ENCODE results near the gene ZDHHC24. TPM values are rescaled to one million over a fixed set of nuclear protein-coding genes. Genes with fewer than 3 reads are reported as not detected.
A peak's percentile ranks its signal among the peaks of the same experiment; 100 is the strongest.
"Not testable (repeated sequence)": the region's sequence is repeated elsewhere in the genome, so short reads cannot be mapped to it uniquely, and the experiment has no call there.

ZDHHC24 gene, protein sequence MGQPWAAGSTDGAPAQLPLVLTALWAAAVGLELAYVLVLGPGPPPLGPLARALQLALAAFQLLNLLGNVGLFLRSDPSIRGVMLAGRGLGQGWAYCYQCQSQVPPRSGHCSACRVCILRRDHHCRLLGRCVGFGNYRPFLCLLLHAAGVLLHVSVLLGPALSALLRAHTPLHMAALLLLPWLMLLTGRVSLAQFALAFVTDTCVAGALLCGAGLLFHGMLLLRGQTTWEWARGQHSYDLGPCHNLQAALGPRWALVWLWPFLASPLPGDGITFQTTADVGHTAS
- total RNA-seq: 1 to 10 TPM; 9.0 TPM
- long read RNA-seq, donor 1, full-length matches to known transcripts: 5 of 9 reads
- long read RNA-seq, donor 1, partial matches to known transcripts: 0 of 9 reads
- long read RNA-seq, donor 1, other reads (novel, unspliced or antisense): 4 of 9 reads
- long read RNA-seq, donor 2, full-length matches to known transcripts: 49 of 60 reads
- long read RNA-seq, donor 2, partial matches to known transcripts: 2 of 60 reads
- long read RNA-seq, donor 2, other reads (novel, unspliced or antisense): 9 of 60 reads

DNA sequence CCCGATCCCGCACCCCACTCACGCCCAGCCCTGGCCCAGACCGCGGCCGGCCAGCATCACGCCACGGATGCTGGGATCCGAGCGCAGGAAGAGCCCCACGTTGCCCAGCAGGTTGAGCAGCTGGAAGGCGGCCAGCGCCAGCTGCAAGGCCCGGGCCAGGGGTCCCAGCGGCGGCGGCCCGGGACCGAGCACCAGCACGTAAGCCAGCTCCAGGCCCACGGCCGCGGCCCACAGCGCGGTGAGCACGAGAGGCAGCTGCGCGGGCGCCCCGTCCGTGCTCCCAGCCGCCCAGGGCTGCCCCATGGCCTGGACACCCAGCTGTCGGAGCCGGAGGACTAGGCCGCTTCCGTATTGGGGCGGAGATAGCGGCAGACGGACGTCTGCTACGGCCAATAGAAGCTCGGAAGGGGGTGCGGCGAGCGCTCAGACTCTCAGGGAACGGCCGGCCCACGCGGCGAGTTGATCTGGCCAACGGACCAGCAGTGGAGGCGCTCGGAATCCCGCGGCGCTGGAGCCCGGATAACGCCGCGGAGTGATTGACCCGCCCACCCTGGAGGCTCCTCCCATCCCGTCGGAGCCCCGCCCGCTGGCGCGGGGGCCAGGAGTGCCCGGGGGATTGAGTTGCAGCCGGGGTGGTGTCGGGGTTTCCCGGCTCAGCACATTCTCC, at the start of gene ZDHHC24:
Gene ZDHHC24, minus strand, starts transcription at position 348 of the 667 bp plus-strand sequence. Its CDS starts 45 bp downstream, at position 303.
- peak; percentile 99 for DNase-seq (ENCODE audit: low spot score)
- intact Hi-C loops (cut with DNase I): no loop called here

DNA sequence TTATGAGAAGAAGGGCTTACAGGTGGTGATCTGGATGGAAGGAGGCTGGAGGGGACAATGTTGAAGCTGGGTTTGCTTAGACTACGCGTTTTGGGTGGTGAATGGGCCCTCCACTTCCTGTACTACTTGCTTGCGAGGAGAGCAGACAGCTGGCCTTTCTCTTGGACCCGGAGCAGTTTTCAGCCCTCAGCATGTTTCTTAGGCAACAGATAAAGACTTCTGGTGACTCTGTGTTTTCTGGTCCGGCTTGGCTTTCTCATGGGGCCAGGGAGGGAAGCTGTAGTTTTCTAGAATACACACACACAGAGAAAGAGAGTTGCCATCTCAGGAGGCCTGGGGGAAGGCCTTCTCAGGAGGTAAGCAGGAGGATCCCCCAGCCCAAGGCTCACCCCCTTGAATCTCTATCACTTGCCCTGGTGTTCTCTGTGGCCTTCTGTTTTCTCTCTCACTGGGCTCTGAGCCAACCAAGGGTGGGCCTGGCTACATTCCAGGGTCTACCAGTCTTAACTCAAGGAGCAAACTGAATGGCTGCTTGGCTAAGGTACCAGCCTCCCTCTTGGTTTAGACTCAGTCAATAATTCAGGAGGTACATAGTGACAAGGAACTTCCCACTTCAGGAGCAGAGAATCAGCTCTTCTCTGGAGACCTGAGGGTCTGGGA, 49.5 kb upstream of the ZDHHC24 start:
- intact Hi-C loops (cut with DNase I): no loop called here
- DNase-seq (ENCODE audit: low spot score): no peak

DNA sequence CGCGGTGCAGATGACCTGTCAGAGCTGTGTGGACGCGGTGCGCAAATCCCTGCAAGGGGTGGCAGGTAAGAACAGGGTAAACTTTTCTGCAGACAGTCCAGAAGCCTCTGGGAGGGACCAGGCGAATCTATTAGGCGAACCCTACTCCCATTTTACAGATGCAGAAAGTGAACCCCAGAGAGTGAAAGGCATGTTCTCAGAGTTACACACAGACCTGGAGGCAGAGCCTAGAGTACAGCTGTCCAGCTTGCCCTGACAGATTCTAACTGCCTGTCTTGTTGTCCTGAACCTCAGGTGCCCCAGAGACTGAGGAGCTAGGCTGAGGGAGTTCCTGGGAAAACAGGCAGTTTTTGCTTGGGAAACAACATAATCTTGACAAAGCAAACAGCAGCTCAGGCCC, 47.8 kb upstream of the ZDHHC24 start:
- intact Hi-C loops (cut with DNase I): loop anchor here in 1 of 2 donors (5.0 kb wide), 1 partner anchor 84 kb away; the partner anchor contains the start of gene RBM4B
- no peak for DNase-seq (ENCODE audit: low spot score)

DNA sequence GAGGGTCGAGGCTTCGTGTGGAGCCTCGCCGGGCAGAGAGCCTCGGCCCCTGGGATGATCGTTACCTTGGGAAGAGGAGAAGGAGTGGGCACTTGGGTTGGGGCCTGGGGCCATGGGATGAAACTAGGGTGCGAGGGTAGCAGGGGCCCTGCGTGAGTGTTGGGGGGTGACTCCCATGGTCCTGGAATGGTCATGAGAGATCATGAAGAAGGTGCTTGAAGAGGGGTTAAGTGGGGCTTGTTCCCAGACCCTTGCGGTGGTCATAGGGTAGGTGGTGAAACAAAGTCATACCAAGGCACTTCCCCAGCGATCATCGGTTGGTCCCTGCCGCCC, 47.4 kb upstream of the ZDHHC24 start:
- no peak for DNase-seq (ENCODE audit: low spot score)
- intact Hi-C loops (cut with DNase I): loop anchor here in 1 of 2 donors (5.0 kb wide), 1 partner anchor 84 kb away; the partner anchor contains the start of gene RBM4B

DNA sequence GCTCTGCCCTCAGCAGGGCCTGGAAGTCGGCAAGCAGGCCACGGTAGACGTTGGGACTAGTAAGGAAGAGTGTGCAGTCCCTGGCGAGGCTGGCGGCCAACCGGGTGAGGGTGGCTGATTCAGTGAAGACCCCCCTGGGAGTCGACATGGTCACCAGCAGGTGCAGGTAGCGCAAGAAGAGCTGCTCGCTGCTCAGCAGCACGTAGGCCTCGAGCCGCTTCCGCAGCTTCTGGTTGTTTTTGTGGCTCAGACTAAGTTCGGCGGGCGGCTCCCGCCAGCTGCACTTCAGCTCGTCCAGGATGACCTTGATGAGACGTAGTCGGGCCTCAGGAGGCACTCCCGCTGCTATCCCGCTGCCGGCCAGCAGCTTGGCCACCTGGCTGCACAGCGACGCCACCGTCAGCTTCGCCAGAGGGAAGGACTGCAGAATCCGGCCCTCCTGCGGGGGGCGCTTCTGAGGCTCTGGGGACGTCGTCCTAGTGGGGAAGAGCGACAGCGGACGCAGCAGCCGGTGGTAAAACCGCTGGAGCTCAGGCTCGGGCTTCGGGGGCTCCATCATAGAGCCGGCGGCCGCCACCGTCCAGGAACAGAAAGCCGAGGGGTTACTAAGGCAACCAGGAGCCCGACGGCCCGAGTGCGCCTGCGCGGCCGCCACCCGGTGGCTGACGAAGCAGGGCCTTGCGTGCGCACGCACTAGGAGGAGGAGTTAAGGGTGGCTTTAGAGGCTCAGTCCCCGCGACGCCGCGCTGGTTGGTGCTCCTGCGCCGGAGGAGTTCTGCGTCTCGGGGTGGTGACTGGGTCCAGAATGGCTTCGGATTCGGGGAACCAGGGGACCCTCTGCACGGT, 46.8 kb upstream of the ZDHHC24 start, which contains the start of the genes CCDC87 and CCS:
Gene CCDC87, minus strand, starts transcription at position 607 of the 846 bp plus-strand sequence. Its CDS starts 48 bp downstream, at position 559.
Gene CCS, plus strand, starts transcription at position 729 of the 846 bp plus-strand sequence. Its CDS starts 77 bp downstream, at position 806.
- peak; percentile 99 for DNase-seq (ENCODE audit: low spot score)
- intact Hi-C loops (cut with DNase I): loop anchor here in 1 of 2 donors (5.0 kb wide), 1 partner anchor 85 kb away; the partner anchor contains the start of gene RBM4B

DNA sequence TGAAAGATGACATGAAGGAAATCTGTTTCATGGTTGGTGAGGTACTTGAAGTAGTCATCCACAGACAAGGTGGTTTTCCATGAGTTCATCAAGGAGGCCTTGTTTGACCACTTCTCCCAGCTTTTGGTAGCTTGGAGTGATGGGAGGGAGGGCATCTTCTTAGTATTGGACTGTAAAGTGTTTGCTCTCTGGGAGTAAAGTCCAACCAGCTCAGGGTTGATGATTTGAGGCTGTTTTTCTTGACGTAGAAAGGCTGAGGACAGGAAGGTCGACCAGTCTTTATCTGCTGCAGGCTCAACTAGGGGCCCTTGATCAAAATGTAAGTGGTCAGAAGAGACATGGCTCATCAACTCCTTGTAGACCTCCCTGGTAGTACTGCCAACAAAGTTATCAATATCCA, 45.3 kb upstream of the ZDHHC24 start:
- intact Hi-C loops (cut with DNase I): loop anchor here in 1 of 2 donors (5.0 kb wide), 1 partner anchor 86 kb away; the partner anchor contains the start of gene RBM4B
- DNase-seq (ENCODE audit: low spot score): no peak

DNA sequence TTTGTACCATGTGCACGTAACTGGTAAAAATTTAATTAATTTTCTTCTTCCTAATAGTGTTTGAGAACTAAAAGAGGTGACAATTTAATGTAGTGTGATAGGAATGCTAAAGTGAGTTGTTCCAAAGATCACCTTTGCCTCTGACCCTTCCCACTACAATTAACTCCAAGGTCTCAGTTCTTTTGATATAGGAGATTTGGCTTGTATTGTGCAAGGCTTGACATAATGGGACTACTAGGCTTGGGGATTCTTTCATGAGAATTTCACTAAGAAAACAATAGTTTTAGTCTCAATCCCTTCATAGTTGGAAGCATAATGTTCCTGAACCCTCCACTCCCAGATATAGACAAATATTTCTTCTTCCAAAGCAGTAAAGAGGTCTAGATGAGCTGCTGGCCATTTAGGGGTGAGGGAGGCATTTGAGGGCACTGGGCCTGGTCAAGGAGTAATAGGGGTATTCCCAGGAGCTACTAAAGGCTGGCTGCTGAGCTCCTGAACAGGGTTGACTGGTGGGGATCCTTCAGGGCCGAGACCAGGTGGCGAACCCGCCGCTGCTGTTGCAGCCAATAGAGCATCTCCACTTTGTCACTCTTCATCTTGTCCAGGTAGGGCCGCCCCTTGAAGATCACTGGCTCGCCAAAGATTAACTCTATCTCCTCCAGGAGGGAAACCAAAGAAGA, 44.3 kb upstream of the ZDHHC24 start:
- intact Hi-C loops (cut with DNase I): loop anchor here in 1 of 2 donors (5.0 kb wide), 1 partner anchor 87 kb away; the partner anchor contains the start of gene RBM4B

DNA sequence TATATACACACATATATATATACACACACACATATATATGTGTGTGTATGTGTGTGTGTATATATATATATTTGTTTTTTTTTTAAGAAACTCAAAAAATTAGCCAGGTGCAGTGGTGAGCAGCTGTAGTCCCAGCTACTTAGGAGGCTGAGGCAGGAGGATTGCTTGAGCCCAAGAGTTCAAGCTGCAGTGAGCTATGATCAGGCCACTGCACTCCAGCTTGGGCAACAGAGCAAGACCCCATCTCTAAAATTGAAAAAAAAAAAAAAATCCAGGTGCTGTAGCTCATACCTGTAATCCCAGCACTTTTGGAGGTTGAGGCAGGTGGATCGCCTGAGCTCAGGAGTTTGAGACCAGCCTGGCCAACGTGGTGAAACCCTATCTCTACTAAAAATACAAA, 43.5 kb upstream of the ZDHHC24 start:
- DNase-seq (ENCODE audit: low spot score); intact Hi-C loops (cut with DNase I): not testable (repeated sequence)

More for the DNA sequence above, 44.3 kb upstream of the ZDHHC24 start:
- no peak for DNase-seq (ENCODE audit: low spot score)

DNA sequence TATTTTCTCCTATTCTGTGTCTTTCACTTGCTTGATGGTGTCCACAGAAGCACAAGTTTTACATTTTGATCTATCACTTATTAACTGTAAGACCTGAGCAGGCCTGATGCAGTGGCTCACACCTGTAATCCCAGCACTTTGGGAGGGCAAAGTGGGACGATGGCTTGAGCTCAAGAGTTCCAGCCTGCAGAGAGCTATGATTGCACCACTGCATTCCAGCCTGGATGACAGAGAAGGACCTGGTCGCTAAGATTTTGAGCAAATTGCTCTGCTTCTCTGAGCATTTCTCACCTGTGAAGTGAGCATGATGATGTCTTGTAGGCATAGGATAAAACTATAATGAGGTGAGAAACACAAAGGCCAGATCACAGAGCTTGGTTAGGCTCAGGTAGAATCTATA, 40.3 kb upstream of the ZDHHC24 start:
- intact Hi-C loops (cut with DNase I): no loop called here
- DNase-seq (ENCODE audit: low spot score): no peak

DNA sequence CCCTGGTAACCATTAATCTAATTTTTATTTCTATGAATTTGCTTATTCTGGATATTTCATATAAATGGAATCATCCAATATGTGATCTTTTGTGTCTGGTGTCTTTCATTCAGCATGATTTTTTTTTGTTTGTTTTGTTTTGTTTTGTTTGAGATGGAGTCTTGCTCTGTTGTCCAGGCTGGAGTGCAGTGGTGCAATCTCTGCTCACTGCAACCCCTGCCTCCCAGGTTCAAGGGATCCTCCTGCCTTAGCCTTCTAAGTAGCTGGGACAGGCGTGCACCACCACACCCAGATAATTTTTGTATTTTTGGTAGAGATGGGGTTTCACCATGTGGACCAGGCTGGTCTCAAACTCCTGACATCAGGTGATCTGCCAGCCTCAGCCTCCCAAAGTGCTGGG, 39.6 kb upstream of the ZDHHC24 start:
- DNase-seq (ENCODE audit: low spot score); intact Hi-C loops (cut with DNase I): not testable (repeated sequence)

DNA sequence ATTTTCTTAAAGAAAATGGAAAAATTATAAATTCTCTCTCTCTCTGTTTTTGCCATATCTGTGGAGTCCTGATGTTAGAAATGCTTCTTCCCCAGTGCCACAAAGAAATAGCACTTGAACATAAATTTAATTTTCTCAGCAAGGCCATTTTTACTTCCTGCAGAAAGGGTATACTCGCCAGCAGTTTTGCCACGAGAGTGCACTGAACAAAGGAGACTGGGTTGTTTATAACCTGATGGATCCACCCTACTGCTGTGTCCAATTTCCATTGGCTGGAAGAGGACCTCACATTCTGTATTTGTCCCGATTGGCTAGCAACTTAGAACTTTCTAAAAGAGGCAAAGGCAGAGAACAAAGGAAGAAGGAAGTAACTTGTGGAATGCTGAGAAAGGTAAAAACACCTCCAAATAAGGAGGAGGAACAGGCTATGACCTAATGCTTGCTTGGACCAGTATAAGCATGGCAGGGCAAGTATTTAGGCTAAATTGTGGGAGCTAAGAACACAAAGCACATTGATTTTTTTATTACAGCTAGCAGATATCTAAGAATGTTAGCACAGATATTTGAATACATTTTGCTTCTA, 36.8 kb upstream of the ZDHHC24 start:
- DNase-seq (ENCODE audit: low spot score); intact Hi-C loops (cut with DNase I): not testable (repeated sequence)

DNA sequence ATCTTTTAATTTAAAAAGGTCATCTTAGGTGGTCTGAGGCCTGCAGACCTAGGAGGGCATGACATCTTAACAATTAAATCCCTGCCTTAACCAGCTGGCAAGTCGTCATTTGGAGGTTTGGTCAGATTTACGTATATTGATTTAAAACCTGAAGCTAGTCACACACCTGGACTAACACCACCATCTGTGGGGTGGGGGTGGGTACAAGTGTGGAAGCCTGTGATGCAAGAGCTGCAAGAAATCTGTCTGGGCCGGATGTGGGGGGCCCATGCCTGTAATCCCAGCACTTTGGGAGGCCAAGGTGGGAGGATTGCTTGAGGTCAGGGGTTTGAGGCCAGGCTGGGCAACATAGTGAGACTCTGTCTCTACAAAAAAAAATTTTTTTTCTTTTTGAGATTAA, 35.4 kb upstream of the ZDHHC24 start:
- no peak for DNase-seq (ENCODE audit: low spot score)
- intact Hi-C loops (cut with DNase I): no loop called here

DNA sequence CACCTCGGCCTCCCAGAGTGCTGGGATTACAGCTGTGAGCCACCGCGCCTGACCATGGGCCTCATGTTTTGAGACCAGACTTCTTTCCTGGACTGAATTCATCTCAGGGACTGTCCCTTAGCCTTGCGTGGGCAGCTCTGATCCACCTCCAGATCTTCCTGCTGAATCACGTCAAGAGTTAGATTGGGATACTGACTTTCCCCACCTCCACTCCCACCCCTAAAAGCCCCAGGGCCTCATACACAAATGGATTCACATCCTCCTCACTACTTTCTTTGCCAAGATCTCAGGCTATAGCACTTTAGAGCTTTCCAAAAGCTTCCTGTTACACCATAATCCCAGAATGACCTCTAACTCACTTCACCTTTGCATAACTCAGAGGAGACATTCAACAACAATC, 35.0 kb upstream of the ZDHHC24 start:
- DNase-seq (ENCODE audit: low spot score): no peak
- intact Hi-C loops (cut with DNase I): no loop called here

DNA sequence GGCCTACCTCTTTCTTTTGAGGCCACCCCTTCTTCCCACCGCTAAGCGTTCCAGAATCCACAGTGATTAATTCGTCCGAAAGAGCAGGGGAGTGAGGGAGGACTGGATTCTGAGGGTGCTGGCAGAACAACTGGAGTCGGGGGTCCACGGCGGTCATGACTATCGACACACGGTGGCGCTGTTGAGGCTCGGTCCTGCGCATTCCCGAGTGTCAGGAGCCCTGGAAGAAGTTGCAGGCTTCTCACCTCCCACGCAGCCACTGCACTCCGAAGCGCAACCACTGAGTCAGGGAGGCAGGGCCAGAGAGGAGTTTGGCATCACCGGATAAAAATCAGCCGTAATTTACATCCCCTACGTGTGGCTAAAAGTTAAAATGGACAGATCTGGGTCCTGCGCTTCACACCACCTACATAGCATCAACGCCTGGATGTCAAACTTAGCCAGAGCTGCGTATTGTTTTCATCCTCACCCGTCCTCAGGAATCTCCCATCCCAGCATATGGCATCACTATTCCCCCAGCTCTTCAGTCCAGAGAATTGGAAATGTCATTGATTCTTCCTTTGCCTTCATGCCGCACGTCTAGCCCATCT, 33.3 kb upstream of the ZDHHC24 start:
- intact Hi-C loops (cut with DNase I): loop anchor here (2.0 to 10.0 kb wide), 2 partner anchors 100 to 256 kb away; no protein-coding TSS in a partner anchor
- peak; percentile 94 for DNase-seq (ENCODE audit: low spot score)

DNA sequence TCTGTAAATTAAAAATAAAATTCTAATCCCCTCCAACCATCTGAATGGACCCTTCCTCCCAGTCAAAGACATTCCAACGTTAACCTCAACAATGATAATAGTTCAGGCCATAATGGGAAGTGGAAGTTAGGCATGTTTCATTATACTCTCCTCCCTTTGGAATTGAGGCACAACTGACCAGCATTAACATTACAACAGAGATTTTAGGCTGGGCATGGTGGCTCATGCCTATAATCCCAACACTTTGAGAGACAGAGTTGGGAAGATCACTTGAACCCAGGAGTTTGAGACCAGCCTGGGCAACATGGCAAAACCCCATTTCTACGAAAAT, 25.0 kb upstream of the ZDHHC24 start:
- intact Hi-C loops (cut with DNase I): loop anchor here in 1 of 2 donors (5.0 to 10.0 kb wide), 2 partner anchors 116 to 264 kb away; no protein-coding TSS in a partner anchor
- DNase-seq (ENCODE audit: low spot score): no peak

DNA sequence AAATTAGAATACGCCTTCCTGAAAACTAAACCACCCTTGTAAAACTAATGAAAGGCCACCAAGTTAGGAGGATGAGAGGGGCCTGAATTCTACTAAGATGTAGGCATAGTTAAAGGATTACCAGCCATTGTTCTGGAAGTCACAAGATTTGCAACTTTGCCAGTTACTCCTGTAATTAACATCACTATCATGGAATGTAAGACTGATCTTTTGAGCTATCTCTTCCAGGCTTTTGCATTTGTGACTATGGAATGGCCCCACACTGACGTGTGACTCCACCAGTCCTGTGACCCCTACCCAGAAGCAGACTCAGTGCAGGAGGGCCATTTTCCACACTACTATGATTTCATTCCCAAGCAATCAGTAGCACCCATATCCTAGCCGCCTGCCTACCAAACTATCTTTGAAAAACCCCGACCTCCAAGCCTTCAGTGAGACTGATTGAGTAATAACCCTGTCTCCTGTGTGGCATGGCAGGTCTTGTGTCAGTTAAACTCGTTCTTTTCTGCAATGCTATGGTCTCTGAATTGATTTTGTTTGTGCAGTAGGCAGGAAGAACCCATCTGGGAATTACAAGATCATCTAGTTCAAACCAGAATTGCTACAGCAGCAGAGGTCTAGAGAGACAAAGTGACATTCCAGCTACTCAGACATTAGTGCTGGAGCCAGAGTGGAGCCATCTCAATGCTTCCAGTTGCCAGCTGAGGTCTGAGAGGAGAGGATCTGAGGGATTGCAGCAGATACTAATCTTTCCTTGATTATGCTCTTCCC, 24.4 kb upstream of the ZDHHC24 start:
- intact Hi-C loops (cut with DNase I): loop anchor here in 1 of 2 donors (5.0 to 10.0 kb wide), 2 partner anchors 117 to 265 kb away; no protein-coding TSS in a partner anchor
- DNase-seq (ENCODE audit: low spot score): no peak

All from posterior vena cava (tissue), 2 donors.